Kidney (tissue), 14 donors: ENCODE data around the gene SNX25. TPM values are rescaled to one million over a fixed set of nuclear protein-coding genes. Genes with fewer than 3 reads are reported as not detected.

ENCODE experiments used
- DNase-seq, 5 donors: peaks; one replicate each; pipeline ENCODE4 v3.0.0-alpha.2; 2013 to 2020
- FAIRE-seq: peaks from 2 replicates; lab custom pipeline; 2012; peaks lifted over from hg19 to GRCh38; lab: Jason Lieb, UNC
- H3K27ac ChIP-seq, 2 donors: one replicate each; pipeline ENCODE4 v1.7.0; 2013; ENCODE audit warnings: low read depth in 2 of 2, low read length in 2 of 2, inconsistent platforms in 1 of 2
- H3K27me3 ChIP-seq: one replicate; pipeline ENCODE4 v1.7.1; 2013; ENCODE audit warnings: low read length, inconsistent platforms; ENCODE audit not compliant: control insufficient read depth, insufficient read depth
- H3K36me3 ChIP-seq, 3 donors: one replicate each; pipeline versions ENCODE4 v1.7.0 to v1.7.1; 2013; ENCODE audit warnings: low read length in 3 of 3, control low read depth in 1 of 3, inconsistent platforms in 1 of 3; ENCODE audit not compliant: insufficient read depth in 3 of 3, control insufficient read depth in 2 of 3
- H3K4me1 ChIP-seq, 3 donors: one replicate each; pipeline versions ENCODE4 v1.7.0 to v1.7.1; 2013; ENCODE audit warnings: low read length in 3 of 3, inconsistent platforms in 1 of 3, low read depth in 1 of 3; ENCODE audit not compliant: control insufficient read depth in 2 of 3, insufficient read depth in 2 of 3
- H3K4me3 ChIP-seq, 3 donors: one replicate each; pipeline versions ENCODE4 v1.7.0 to v1.8.1; 2013; ENCODE audit warnings: low read length in 3 of 3, control low read depth in 1 of 3, inconsistent platforms in 1 of 3
- H3K9ac ChIP-seq, 3 donors: one replicate each; pipeline versions ENCODE4 v1.7.0 to v1.7.1; 2013; ENCODE audit warnings: low read length in 3 of 3, control low read depth in 1 of 3, inconsistent platforms in 1 of 3
- H3K9me3 ChIP-seq, 3 donors: one replicate each; pipeline versions ENCODE4 v1.7.0 to v1.7.1; 2013; ENCODE audit warnings: low read length in 3 of 3, control low read depth in 1 of 3, inconsistent platforms in 1 of 3; ENCODE audit not compliant: control insufficient read depth in 2 of 3, insufficient read depth in 1 of 3
- CTCF ChIP-seq: IDR thresholded peaks from 3 replicates; pipeline ENCODE4 v1.5.1; 2012; ENCODE audit warnings: mild to moderate bottlenecking, moderate library complexity, borderline replicate concordance; ENCODE audit not compliant: insufficient read depth; ENCODE audit errors: extremely low read depth
- intact Hi-C: fragments of 100-400 bp; cut with DNase I; formaldehyde crosslinking; loops from one replicate; pipeline ENCODE4 v1.11.1; 2022
- polyA plus RNA-seq: library from polyadenylated mRNA; stranded (reverse); fragments of 350-450 nt; fragmentation: Illumina TruSeq; extraction: RNeasy Lipid Tissue Mini Kit (QIAGEN cat#74804); gene quantifications from one replicate; pipeline ENCODE4 v1.2.3, GENCODE V29; 2014; ENCODE audit warnings: low read depth, low replicate concordance; ENCODE audit not compliant: insufficient read depth
- total RNA-seq: library from RNA; stranded (reverse); fragmentation: NEBNext Ultra II Directional; extraction: Animal tissue kit (Norgen Biotek cat#: 25700); gene quantifications from one replicate; pipeline ENCODE4 v1.2.1, GENCODE V29; 2021
- donor health status: control.
- donor health status: control.
- donor health status: control.
- donor health status: control.
- donor health status: control.
- donor health status: DM: yes; HTN: yes; CAD: no.
- donor health status: Normal renal cell carcinoma (clear cell type).

The SNX25 gene
- total and polyA plus RNA-seq, 2 donors from 2014 or later: 8.9 to 19.4 TPM

GRCh38 chr4:185346975-185347601, 137.7 kb downstream of the SNX25 start:
- Histone ChIP-seq H3K4me1 (peaks cover 0 to 2% (median 0%) of the 10 kb centered on the region in 3 donors), H3K27ac (no peak overlapping the region), H3K9me3 (no peaks in the 10 kb centered on the region), H3K27me3 (no peaks in the 10 kb centered on the region), H3K36me3 (peaks cover 0 to 5% (median 2%) of the 10 kb centered on the region in 3 donors), H3K9ac (no peak overlapping the region), H3K4me3 (no peak overlapping the region)
- DNase-seq (no peak), FAIRE-seq (no peak)
- TF ChIP-seq CTCF: no peak
- intact Hi-C loops: no loop called here

- Histone ChIP-seq H3K4me3 (no peak overlapping the region), H3K36me3 (peaks cover 0 to 4% (median 0%) of the 10 kb centered on the region in 3 donors), H3K27me3 (no peaks in the 10 kb centered on the region), H3K9me3 (no peaks in the 10 kb centered on the region), H3K4me1 (no peaks in the 10 kb centered on the region), H3K27ac (no peak overlapping the region), H3K9ac (no peak overlapping the region)
- no peak for TF ChIP-seq CTCF
- DNase-seq: no peak
- intact Hi-C loops: no loop called here
- no peak for FAIRE-seq
Observed at GRCh38 chr4:185351691-185352090, 142.3 kb downstream of the SNX25 start.

GRCh38 chr4:185352202-185352601, 142.8 kb downstream of the SNX25 start:
- Histone ChIP-seq H3K9ac (no peak overlapping the region), H3K27ac (no peak overlapping the region), H3K36me3 (peaks cover 0 to 4% (median 0%) of the 10 kb centered on the region in 3 donors), H3K4me1 (no peaks in the 10 kb centered on the region), H3K4me3 (no peak overlapping the region), H3K9me3 (no peaks in the 10 kb centered on the region), H3K27me3 (no peaks in the 10 kb centered on the region)
- DNase-seq: no peak
- no peak for FAIRE-seq
- TF ChIP-seq CTCF: no peak
- intact Hi-C loops: no loop called here
